Sigmoid colon (tissue), 4 donors: ENCODE results near the gene REC114.

Source experiments
- CTCF ChIP-seq, 4 experiments: fragments of 450-650 bp in 3 of 4; fragments of 200-600 bp in 1 of 4; IDR thresholded peaks; one replicate each; pipeline ENCODE4 v1.5.1; 2016 to 2019; ENCODE audit warnings: antibody characterized with exemption in 4 of 4, mild to moderate bottlenecking in 3 of 4, moderate library complexity in 2 of 4
- POLR2A ChIP-seq, 2 donors: fragments of 450-650 bp; IDR thresholded peaks; one replicate each; pipeline ENCODE4 v1.6.1; 2016; ENCODE audit warnings: antibody characterized with exemption in 2 of 2, mild to moderate bottlenecking in 2 of 2, moderate library complexity in 2 of 2
- POLR2AphosphoS5 ChIP-seq, 4 donors: sonication (generic); formaldehyde crosslinking; IDR thresholded peaks; one replicate each; pipeline ENCODE4 v1.6.1; 2017; ENCODE audit warnings: antibody characterized with exemption in 4 of 4

GRCh38 chr15:73467758-73468157, 24.8 kb downstream of the REC114 start:
- TF ChIP-seq POLR2A (IDR thresholded peaks at IDR 0.05) (no peak), POLR2AphosphoS5 (IDR thresholded peaks at IDR 0.05) (no peak), CTCF (IDR thresholded peaks at IDR 0.05) (no peak)
